LNCaP clone FGC (cell line): ENCODE data around the gene CBLN3.
"Not testable (repeated sequence)": the region's sequence is repeated elsewhere in the genome, so short reads cannot be mapped to it uniquely, and the experiment has no call there.

Experiments used
- DNase-seq: peaks from one replicate; pipeline ENCODE4 v3.0.0-alpha.2; 2011; ENCODE audit warnings: low read depth
- H3K4me3 ChIP-seq: 2 replicates; pipeline ENCODE4 v1.5.1; 2011; ENCODE audit warnings: mild to moderate bottlenecking, low read depth, low read length, control low read depth
- TF ChIP-seq, protein P1 (sequence below): IDR thresholded peaks from 2 replicates; pipeline ENCODE4 v1.5.1; 2012; ENCODE audit warnings: mild to moderate bottlenecking; ENCODE audit not compliant: control insufficient read depth, insufficient read depth; ENCODE audit errors: extremely low read depth

CBLN3 gene

DNA sequence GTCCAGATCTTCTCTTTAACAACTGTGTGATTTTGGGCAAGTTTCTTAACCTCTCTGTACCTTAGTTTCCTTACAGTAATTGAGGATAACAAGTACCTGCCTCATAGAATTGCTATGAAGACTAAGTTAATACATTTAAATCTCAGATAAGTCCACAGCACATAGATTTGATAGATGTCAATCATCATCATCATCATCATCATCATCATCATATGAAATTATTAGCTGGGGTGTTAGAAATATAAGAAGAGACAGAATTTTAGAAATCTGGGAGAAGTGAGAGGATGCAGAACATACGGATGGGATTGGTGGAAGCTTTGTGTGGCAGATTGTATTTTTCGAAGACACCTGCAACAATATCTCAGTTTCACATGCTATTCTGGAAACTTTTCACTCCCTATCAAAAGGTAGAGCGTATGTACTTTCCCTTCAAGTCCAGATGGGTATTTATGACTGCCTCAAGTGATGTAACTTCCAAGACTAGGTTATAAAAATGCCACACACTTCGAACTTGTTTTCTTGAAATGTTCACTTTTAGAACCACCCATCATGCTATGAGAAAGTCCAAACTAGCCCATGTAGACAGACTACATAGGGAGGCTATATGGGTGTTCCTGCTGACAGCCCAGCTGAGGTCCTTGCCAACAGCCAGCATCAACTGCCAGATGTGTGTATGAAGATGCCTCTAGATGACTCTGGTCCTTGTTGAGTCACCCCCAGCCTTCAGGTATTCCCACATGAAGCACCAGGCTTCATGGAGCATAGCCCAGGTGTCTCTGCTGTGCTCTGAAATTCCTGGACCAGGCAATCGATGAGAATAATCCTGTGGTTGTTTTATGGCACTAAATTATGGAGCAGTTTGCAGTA lies 33.8 kb upstream of the CBLN3 start:
- no peak for DNase-seq
- H3K4me3 ChIP-seq = no peak overlapping the region
- TF ChIP-seq, protein P1, sequence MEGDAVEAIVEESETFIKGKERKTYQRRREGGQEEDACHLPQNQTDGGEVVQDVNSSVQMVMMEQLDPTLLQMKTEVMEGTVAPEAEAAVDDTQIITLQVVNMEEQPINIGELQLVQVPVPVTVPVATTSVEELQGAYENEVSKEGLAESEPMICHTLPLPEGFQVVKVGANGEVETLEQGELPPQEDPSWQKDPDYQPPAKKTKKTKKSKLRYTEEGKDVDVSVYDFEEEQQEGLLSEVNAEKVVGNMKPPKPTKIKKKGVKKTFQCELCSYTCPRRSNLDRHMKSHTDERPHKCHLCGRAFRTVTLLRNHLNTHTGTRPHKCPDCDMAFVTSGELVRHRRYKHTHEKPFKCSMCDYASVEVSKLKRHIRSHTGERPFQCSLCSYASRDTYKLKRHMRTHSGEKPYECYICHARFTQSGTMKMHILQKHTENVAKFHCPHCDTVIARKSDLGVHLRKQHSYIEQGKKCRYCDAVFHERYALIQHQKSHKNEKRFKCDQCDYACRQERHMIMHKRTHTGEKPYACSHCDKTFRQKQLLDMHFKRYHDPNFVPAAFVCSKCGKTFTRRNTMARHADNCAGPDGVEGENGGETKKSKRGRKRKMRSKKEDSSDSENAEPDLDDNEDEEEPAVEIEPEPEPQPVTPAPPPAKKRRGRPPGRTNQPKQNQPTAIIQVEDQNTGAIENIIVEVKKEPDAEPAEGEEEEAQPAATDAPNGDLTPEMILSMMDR = no peak

- no peak for DNase-seq
- H3K4me3 ChIP-seq = no peak overlapping the region
- TF ChIP-seq, protein P1 = no peak
These were observed 31.9 kb upstream of the CBLN3 start for GRCh38 chr14:24461336-24461735.

DNA sequence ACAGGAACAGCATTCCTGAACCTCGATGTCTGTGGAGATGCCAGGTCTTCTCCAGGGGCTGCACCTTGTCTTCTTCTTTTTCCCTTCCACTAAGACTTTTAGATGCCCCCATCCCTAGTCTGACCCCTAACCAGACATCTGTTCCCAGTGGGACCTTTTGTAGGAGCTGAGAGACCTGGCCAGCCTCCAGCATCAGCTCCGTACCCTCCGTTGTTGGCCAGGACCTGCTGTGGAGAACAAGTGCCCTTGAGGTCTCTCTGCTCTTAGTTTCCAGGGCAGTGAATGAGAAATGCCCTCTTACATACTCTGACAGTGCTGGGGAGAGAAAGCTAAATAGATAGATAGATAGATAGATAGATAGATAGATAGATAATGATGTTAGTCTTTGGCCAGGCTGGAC lies 29.9 kb upstream of the CBLN3 start:
- TF ChIP-seq, protein P1 = no peak
- H3K4me3 ChIP-seq = no peak overlapping the region
- DNase-seq = no peak

GRCh38 chr14:24458736-24459135 lies 29.3 kb upstream of the CBLN3 start:
- no peak overlapping the region for H3K4me3 ChIP-seq
- TF ChIP-seq, protein P1 = no peak
- DNase-seq = no peak

DNA sequence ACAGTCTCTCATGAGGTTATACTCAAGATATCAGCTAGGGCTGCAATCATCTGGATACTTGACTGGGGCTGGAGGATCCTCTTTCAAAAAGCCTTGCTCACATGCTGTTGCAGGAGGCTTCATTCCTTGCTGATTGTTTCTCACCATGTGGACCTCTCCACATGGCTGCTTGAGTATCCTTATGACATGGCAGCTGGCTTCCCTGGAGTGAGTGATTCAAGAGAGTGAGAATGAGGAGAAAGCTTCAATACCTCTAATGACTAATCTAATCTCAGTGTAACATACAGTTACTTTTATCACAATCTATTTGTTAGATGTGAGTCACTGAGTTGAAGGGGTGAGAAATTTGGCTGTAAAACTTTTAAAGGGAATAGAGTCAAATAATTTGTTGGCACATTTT lies 27.5 kb upstream of the CBLN3 start:
- no peak overlapping the region for H3K4me3 ChIP-seq
- DNase-seq = no peak
- TF ChIP-seq, protein P1 = no peak

GRCh38 chr14:24450828-24451227 lies 21.4 kb upstream of the CBLN3 start:
- not testable (repeated sequence) for DNase-seq, H3K4me3 ChIP-seq

GRCh38 chr14:24443053-24443665 lies 13.7 kb upstream of the CBLN3 start:
- DNase-seq = no peak
- peak overlapping the region; percentile 81 for H3K4me3 ChIP-seq
- TF ChIP-seq, protein P1 = no peak
